ENCODE results near the gene EIF4B.

The EIF4B gene

GRCh38 chr12:53091756-53092155 is 85.5 kb downstream of the EIF4B start:
- TF ChIP-seq, protein P1, sequence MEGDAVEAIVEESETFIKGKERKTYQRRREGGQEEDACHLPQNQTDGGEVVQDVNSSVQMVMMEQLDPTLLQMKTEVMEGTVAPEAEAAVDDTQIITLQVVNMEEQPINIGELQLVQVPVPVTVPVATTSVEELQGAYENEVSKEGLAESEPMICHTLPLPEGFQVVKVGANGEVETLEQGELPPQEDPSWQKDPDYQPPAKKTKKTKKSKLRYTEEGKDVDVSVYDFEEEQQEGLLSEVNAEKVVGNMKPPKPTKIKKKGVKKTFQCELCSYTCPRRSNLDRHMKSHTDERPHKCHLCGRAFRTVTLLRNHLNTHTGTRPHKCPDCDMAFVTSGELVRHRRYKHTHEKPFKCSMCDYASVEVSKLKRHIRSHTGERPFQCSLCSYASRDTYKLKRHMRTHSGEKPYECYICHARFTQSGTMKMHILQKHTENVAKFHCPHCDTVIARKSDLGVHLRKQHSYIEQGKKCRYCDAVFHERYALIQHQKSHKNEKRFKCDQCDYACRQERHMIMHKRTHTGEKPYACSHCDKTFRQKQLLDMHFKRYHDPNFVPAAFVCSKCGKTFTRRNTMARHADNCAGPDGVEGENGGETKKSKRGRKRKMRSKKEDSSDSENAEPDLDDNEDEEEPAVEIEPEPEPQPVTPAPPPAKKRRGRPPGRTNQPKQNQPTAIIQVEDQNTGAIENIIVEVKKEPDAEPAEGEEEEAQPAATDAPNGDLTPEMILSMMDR (IDR thresholded peaks at IDR 0.05; ENCODE audit: low read depth, low read length, missing control alignments): no peak
- H3K36me3 ChIP-seq (replicated peaks): no peaks in the 10 kb centered on the region
- no peaks in the 10 kb centered on the region for H3K27me3 ChIP-seq (replicated peaks)
- no peak for DNase-seq
- in situ Hi-C loops (cut with HindIII; ENCODE audit: low pct_ligation_motif_present, low sequenced_read_pairs): no loop called here
- no peak overlapping the region for H3K4me3 ChIP-seq (ENCODE audit: low read depth, low read length)
- H3K27ac ChIP-seq: no peak overlapping the region

Data from brain microvascular endothelial cell (primary cell).